GM21381 (cell line): Measurements from ENCODE around the gene KRT24.
"Not testable (repeated sequence)": the region's sequence is repeated elsewhere in the genome, so short reads cannot be mapped to it uniquely, and the experiment has no call there.

Source experiments
- ATAC-seq: cut with Tn5 transposase; IDR thresholded peaks from one replicate; pipeline ENCODE4 v1.9.1; 2021; ENCODE audit warnings: mild to moderate bottlenecking, moderate library complexity; ENCODE audit not compliant: unreplicated experiment

KRT24 gene

GRCh38 chr17:40703652-40704051 lies at the start of gene KRT24:
Gene KRT24 (minus strand): TSS chr17:40703752. CDS start chr17:40703693, 59 bp downstream.
- ATAC-seq, result no peak

DNA sequence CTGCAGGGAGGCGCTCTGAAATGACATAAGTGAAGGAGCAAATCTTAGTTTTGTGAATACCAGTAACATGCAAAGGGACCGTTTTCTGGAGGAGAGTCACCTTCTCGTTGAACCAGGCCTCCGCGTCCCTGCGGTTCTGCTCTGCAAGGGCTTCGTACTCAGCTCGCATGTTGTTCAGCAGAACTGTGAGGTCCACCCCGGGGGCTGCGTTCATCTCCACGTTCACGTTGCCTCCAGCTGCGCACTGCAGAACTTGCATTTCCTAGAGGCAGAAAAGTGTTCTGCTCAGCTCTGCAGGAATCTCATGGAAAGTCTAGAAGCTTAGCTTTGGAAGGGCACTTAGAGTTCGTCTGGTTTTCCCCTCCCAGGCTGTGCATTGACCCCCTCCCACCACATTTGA lies 47.5 kb upstream of the KRT24 start:
- ATAC-seq, result no peak

DNA sequence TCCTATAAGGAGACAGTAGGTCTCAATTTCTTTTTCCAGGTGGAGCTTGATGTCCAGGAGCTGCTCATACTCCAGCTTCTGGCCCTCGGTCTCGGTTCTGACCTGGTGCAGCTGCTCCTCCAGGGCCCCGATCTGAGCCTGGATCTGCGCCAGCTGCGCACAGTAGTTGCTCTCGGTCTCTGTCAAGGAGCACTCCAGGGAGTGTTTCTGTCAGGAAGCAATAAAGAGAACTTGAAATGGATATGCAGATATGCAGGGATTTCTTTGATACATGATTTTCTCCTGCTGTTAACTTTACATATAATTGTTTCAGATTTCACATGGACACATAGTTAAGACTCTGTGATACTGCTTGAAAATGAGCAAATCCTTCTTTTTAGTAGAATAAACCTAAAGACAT lies 46.8 kb upstream of the KRT24 start:
- no peak for ATAC-seq

- ATAC-seq, result not testable (repeated sequence)
Observed at GRCh38 chr17:40748666-40749065, 45.1 kb upstream of the KRT24 start.

DNA sequence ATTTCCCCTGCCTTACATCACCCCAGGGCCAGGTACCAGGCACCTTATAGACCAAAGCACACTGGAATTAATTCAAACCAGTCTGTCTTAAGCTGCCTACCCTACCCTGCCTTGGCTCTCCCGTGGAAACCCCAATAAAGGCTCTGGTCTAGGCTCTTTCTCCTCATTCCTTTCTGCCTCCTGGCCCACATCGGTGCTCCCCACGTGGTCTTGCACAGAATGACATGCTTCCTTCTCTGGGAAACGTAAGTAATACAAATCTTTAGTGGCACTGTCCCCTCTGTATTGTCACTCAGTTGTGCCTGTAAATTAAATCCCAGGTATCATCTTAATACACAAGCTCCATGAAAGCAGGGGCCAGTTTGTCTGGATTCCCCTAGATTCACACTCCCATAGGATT lies 35.0 kb upstream of the KRT24 start:
- ATAC-seq, result no peak

- ATAC-seq, result no peak
Observed at GRCh38 chr17:40735016-40735415, 31.5 kb upstream of the KRT24 start.

DNA sequence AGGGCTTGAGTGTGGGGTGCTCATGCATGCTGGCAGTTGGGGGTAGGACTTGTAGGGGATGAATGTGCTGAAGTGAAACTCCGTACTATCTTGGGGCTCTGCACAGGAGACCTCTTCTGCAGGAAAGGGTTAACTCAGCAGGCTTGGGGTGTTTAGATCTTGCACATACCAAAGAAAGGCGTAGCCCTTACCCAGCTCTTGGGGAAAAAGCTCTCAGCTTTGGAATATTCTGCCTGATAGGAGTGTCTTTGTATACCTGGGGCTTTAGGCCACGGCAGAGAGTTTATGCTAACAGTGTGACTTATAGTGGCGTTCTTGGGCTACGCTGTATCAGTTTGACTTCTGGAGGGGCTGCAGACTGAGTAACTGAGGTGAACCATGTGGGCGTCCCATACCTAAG lies 30.5 kb upstream of the KRT24 start:
- ATAC-seq, result no peak

GRCh38 chr17:40730970-40731369 lies 27.4 kb upstream of the KRT24 start:
- ATAC-seq, result no peak

DNA sequence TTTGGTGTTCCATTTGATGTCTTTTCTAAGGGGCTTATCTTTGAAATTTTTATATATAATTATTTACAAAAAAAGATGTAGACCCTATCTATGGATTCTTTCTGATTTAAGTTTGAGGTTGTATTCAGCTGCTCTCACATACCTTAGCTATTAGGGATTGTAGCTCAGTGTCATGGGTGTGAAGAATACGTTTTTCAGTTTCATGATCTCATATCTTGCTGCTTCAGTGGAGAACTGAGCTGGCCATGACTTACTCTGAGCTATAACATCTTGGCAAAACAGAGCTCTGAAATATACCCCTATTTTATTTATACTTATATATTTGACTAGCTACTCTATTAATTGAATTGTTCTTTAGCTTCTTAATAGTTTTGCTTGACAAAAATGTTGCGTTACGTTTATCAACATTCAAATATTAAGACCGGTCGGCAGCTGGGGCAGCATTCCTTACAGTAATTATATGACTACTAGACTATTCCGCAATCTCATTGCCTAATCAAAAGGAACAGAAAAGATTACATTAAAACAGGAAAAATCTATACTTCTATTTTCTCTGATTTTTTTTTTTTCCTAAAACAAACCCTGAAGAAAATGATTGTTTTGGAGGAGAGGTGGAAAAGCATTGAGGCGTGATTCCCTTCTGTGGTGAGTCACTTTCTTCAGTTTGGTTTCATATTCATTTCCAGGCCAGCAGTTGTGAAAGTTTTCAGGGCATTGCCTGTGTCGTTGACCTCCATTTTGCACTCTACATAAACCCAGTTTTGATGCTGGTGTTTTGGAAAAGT lies 24.1 kb upstream of the KRT24 start:
- no peak for ATAC-seq

DNA sequence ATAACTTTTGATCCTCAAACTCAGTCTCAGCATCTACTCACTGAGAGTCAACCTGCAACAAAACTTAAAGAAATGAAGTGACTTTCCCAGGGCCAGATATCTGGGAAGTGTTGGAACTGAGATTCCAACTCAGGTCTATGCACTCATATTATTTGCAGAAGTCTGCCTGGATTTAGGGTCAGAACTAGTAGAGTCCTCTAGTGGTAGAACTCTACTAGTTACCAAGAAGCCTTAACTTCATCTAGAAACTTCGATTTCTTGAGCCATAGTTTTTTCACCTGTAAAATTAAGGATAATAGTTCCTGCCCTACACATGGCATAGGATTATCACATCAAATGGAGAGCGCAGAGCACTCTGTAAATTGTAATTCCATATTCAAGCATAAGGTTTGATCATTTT lies 23.4 kb upstream of the KRT24 start:
- ATAC-seq, result no peak

GRCh38 chr17:40724656-40725055 lies 21.1 kb upstream of the KRT24 start:
- ATAC-seq, result no peak

DNA sequence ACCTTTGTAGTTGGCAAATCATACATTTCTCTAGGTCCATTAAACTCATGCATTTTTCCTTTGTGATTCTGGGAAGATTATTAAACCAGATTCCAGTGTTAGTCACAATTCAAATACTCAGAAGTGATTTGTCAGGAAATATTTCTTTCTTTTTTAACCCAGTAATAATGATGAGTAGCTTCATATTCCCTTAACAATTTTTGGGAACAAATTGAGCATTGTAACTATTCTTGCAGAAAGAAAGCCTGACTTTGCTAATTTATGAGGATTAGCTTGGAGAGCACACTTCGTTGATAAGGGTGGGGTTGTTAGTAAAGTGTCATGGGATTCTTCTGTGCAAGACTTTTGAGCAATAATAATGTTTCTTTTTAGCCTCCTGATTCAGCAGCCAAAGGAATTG lies 18.7 kb upstream of the KRT24 start:
- no peak for ATAC-seq

GRCh38 chr17:40720899-40721298 lies 17.3 kb upstream of the KRT24 start:
- no peak for ATAC-seq

- no peak for ATAC-seq
Observed at GRCh38 chr17:40718930-40719329, 15.4 kb upstream of the KRT24 start.

DNA sequence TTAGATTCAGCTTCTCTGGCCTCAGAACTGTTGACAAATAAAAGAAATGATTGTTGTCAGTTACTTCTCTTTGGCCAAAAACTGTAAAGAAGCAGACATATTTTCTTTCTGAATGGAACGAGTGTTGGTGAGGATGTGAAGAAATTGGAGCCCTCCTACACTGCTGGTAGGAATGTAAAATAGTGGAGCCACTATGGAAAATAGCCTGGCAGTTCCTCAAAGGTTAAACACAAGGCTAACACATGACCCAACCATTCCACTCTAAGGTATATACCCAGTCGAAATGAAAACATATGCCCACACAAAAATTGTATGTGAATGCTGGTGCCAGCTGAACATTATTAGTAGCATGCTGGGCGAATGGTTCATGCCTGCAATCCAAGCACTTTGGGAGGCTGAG lies 14.2 kb upstream of the KRT24 start:
- no peak for ATAC-seq

GRCh38 chr17:40714473-40714872 lies 10.9 kb upstream of the KRT24 start:
- no peak for ATAC-seq

DNA sequence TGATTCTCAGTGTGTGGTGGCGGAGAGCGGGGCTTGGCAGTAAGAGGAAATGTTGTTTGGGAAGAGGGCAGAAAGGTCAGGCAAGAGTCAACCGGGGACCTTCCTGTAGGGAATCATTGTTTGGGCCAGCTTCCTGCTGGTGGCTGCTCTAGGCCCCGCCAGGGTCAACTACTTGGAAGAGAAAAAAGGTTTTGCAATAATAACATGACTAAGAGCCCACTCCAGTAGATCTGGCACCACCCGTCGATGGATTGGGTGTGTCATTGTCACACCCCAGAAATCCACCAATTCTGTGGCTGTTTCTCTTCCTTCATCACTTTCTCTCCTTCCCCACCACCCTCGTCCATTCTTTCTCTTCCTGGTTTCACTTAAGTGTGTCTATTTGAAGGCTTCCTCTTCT lies 4.2 kb upstream of the KRT24 start:
- ATAC-seq, result no peak

- no peak for ATAC-seq
Observed at GRCh38 chr17:40705584-40705983, 2.0 kb upstream of the KRT24 start.

DNA sequence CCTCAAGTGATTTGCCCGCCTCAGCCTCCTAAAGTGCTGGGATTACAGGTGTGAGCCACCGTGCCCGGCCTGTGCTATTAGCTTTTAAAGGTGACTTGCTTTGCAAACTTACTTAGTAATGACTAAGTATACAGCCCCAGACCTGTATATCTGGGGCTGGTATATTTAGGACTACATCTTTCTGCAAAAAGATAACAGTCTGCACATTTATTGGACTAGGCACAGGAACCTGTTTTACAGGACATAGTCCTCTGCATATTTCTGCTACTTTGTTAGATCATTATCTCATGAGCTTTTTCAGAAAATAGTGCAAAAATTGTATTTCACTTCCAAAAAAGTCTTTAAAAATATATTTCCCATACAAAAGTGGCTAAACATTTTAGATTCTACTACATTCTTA lies 1.3 kb downstream of the KRT24 start:
- ATAC-seq, result no peak

GRCh38 chr17:40699853-40700252 lies 3.7 kb downstream of the KRT24 start:
- no peak for ATAC-seq

GRCh38 chr17:40699371-40699770 lies 4.2 kb downstream of the KRT24 start:
- no peak for ATAC-seq

DNA sequence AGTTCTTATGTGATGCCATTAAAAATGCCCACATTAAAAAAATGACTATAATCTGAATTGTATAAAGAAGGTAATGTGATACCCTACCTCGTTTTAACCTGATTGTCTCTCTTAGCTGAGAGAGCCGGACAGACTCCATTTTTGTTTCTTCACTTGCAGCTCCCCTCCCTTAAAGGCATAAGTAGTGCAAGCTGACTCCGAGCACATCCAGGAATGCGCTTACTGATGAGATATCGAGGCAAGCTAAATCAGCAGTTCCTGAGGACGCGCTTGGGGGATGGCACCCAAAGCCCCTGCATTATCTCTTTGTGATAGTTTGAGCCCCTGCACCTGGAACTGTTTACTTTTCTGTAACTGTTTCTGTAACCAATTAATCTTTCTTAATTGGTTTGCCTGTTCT lies 6.3 kb downstream of the KRT24 start:
- no peak for ATAC-seq

GRCh38 chr17:40696651-40697072 lies 6.9 kb downstream of the KRT24 start:
- no peak for ATAC-seq
